ENCODE data around the gene SATB1. TPM values are rescaled to one million over a fixed set of nuclear protein-coding genes. Genes with fewer than 3 reads are reported as not detected.

SATB1 gene
- total and polyA plus RNA-seq, 2 of the 4 experiments (the other 2 are of a cell fraction), result 7.5 to 10.7 TPM

DNA sequence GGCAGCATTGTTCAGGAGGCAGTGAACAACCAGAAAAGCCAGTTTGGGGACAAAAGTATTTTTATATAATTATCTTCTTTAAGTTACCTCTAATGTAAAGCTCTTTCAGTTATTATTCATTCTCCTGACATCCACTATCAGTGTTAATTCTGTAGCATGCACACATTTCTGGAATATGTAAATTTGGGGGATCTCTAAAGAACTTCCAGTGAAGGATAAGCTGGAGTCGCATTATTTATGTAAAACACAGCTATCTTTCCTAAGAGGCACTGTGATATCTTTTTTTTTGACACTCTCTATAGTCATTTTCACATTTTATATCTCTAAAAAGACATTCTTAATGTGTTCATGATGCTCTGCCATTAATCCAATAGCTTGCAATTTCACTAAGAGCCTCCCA lies 26.7 kb downstream of the SATB1 start:
- H4K20me1 ChIP-seq (ENCODE audit: insufficient read depth, low read length), result no peaks in the 10 kb centered on the region
- no peak overlapping the region for H3K4ac ChIP-seq (ENCODE audit: low read depth, low read length)
- intact Hi-C loops (cut with micrococcal nuclease), result no loop called here
- H2AK9ac ChIP-seq (replicated peaks; ENCODE audit: low read depth, low read length, poor library complexity), result no peak overlapping the region
- H3K9ac ChIP-seq (ENCODE audit: low read depth, low read length), result no peak overlapping the region
- no peak overlapping the region for H2AK5ac ChIP-seq (ENCODE audit: low read depth, low read length)
- no peaks in the 10 kb centered on the region for H3K4me1 ChIP-seq (ENCODE audit: control insufficient read depth, insufficient read depth, low read length)
- no TSS peak for BruUV-seq (replicated peaks)
- in situ Hi-C loops (cut with MboI; ENCODE audit: low sequenced_read_pairs), result no loop called here
- no peak overlapping the region for H2BK20ac ChIP-seq (ENCODE audit: low read depth, low read length)
- no peak overlapping the region for H4K91ac ChIP-seq (ENCODE audit: insufficient read depth, low read depth, low read length)
- ChIA-PET POLR2A (ENCODE audit: unreplicated experiment) (no interaction called here), CTCF (interaction anchor here (0.9 to 1.7 kb wide), 2 partner anchors 9 to 558 kb away, joined by 4 to 8 read pairs; no protein-coding TSS in a partner anchor)
- H3K56ac ChIP-seq (ENCODE audit: extremely low read depth, insufficient read depth, low read length), result no peak overlapping the region
- H4K5ac ChIP-seq (ENCODE audit: low read depth, low read length), result no peak overlapping the region
- H3K4me2 ChIP-seq (ENCODE audit: low read depth, low read length), result no peak overlapping the region
- no peak overlapping the region for H3K27ac ChIP-seq (ENCODE audit: insufficient read depth, low read length)
- H3K23ac ChIP-seq (ENCODE audit: low read depth, low read length), result no peak overlapping the region
- H3K18ac ChIP-seq (ENCODE audit: low read depth, low read length), result no peak overlapping the region
- no peak overlapping the region for H3K14ac ChIP-seq (replicated peaks; ENCODE audit: low read depth, low read length)
- TF ChIP-seq NFE2L2 (IDR thresholded peaks at IDR 0.05; ENCODE audit: low read depth, low read length) (no peak), RAD21 (IDR thresholded peaks at IDR 0.05; ENCODE audit: low read length) (no peak), CEBPB (IDR thresholded peaks at IDR 0.05; ENCODE audit: low read depth, low read length) (no peak), MXI1 (IDR thresholded peaks at IDR 0.05; ENCODE audit: borderline replicate concordance, low read depth, low read length) (no peak), FOS (IDR thresholded peaks at IDR 0.05; ENCODE audit: low read depth, low read length) (no peak), POLR2A (IDR thresholded peaks at IDR 0.05; ENCODE audit: low read depth, low read length) (no peak), BHLHE40 (IDR thresholded peaks at IDR 0.05; ENCODE audit: low read depth, low read length) (no peak)
- TF ChIP-seq, protein P1, sequence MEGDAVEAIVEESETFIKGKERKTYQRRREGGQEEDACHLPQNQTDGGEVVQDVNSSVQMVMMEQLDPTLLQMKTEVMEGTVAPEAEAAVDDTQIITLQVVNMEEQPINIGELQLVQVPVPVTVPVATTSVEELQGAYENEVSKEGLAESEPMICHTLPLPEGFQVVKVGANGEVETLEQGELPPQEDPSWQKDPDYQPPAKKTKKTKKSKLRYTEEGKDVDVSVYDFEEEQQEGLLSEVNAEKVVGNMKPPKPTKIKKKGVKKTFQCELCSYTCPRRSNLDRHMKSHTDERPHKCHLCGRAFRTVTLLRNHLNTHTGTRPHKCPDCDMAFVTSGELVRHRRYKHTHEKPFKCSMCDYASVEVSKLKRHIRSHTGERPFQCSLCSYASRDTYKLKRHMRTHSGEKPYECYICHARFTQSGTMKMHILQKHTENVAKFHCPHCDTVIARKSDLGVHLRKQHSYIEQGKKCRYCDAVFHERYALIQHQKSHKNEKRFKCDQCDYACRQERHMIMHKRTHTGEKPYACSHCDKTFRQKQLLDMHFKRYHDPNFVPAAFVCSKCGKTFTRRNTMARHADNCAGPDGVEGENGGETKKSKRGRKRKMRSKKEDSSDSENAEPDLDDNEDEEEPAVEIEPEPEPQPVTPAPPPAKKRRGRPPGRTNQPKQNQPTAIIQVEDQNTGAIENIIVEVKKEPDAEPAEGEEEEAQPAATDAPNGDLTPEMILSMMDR (conservative IDR thresholded peaks at IDR 0.05; ENCODE audit: low read depth, low read length), result no peak
- no peak overlapping the region for H2BK120ac ChIP-seq (ENCODE audit: low read depth, low read length)
- no peak overlapping the region for H2AFZ ChIP-seq (replicated peaks; ENCODE audit: low read length, poor library complexity)
- WGBS, 2 experiments (ENCODE audit: extremely low coverage in 2 of 2, insufficient read length in 1 of 2), result no CpG with 5 or more reads among the region's 1 CpG
- dilution Hi-C loops (cut with HindIII; ENCODE audit: low sequenced_read_pairs, unreplicated experiment), result no loop called here
- H4K8ac ChIP-seq (ENCODE audit: low read depth in 2 of 2, low read length in 2 of 2), result no peak overlapping the region
- no peak overlapping the region for H2BK15ac ChIP-seq (ENCODE audit: low read depth, low read length)
- no peak overlapping the region for H3K4me3 ChIP-seq (ENCODE audit: insufficient read depth, low read depth, low read length)
- no peak overlapping the region for H2BK5ac ChIP-seq (ENCODE audit: low read depth, low read length, poor library complexity, severe bottlenecking)
- no peak for DNase-seq
- H3K36me3 ChIP-seq (ENCODE audit: control insufficient read depth, insufficient read depth, low read length), result peaks cover 2% of the 10 kb centered on the region
- H3K27me3 ChIP-seq (ENCODE audit: control insufficient read depth, insufficient read depth, low read length), result no peaks in the 10 kb centered on the region
- no peaks in the 10 kb centered on the region for H3K9me3 ChIP-seq (ENCODE audit: control insufficient read depth, insufficient read depth, low read length)
- no peaks in the 10 kb centered on the region for H3K9me1 ChIP-seq (ENCODE audit: insufficient read depth, low read length)
- no peak for ATAC-seq (ENCODE audit: low read depth)
- H3K79me1 ChIP-seq (ENCODE audit: low read depth in 1 of 2, low read length in 2 of 2), result no peaks in the 10 kb centered on the region

All from IMR-90 (cell line).